IMR-90 (cell line): ENCODE data around the gene SLC2A10.

Experiments used
- CEBPB ChIP-seq: IDR thresholded peaks from 2 replicates; pipeline ENCODE4 v1.6.1; 2012; ENCODE audit warnings: low read depth, low read length, improper control_type of control experiment
- CTCF ChIP-seq: conservative IDR thresholded peaks from 2 replicates; pipeline ENCODE4 v1.5.1; 2012; ENCODE audit warnings: mild to moderate bottlenecking, low read depth, low read length, improper control_type of control experiment
- MAFK ChIP-seq: IDR thresholded peaks from 2 replicates; pipeline ENCODE4 v1.6.1; 2012; ENCODE audit warnings: low read depth, low read length, improper control_type of control experiment
- MAZ ChIP-seq: IDR thresholded peaks from 2 replicates; pipeline ENCODE4 v1.6.1; 2012; ENCODE audit warnings: low read depth, mild to moderate bottlenecking, low read length, improper control_type of control experiment, moderate library complexity, borderline replicate concordance
- POLR2A ChIP-seq: IDR thresholded peaks from 2 replicates; pipeline ENCODE4 v1.6.1; 2012; ENCODE audit warnings: mild to moderate bottlenecking, low read depth, low read length
- RAD21 ChIP-seq: IDR thresholded peaks from 2 replicates; pipeline ENCODE4 v1.6.1; 2012; ENCODE audit warnings: low read length, improper control_type of control experiment

- no peak for TF ChIP-seq MAFK
- no peak for TF ChIP-seq CTCF
- no peak for TF ChIP-seq MAZ
- no peak for TF ChIP-seq CEBPB
- no peak for TF ChIP-seq POLR2A
- TF ChIP-seq RAD21: no peak
Observed at GRCh38 chr20:46694484-46694883, 15.0 kb upstream of the SLC2A10 start.
